Measurements from ENCODE around the gene SGCE. TPM values are rescaled to one million over a fixed set of nuclear protein-coding genes. Genes with fewer than 3 reads are reported as not detected.

SGCE gene
- total RNA-seq, 1 donor from 2014 or later: 33.6 TPM

GRCh38 chr7:94642838-94643653, 12.9 kb downstream of the SGCE start:
- H3K36me3 ChIP-seq (ENCODE audit: control insufficient read depth, insufficient read depth, low read length): no peaks in the 10 kb centered on the region
- no peaks in the 10 kb centered on the region for H3K27me3 ChIP-seq (ENCODE audit: control insufficient read depth, insufficient read depth, low read length)
- H3K4me3 ChIP-seq (ENCODE audit: low read depth, low read length): no peak overlapping the region
- DNase-seq (ENCODE audit: low read depth): no peak
- TF ChIP-seq CTCF (IDR thresholded peaks at IDR 0.05; ENCODE audit: insufficient read depth, low read length, poor library complexity, severe bottlenecking): no peak

- DNase-seq (ENCODE audit: low read depth): no peak
- no peak overlapping the region for H3K4me3 ChIP-seq (ENCODE audit: low read depth, low read length)
- no peaks in the 10 kb centered on the region for H3K27me3 ChIP-seq (ENCODE audit: control insufficient read depth, insufficient read depth, low read length)
- no peaks in the 10 kb centered on the region for H3K36me3 ChIP-seq (ENCODE audit: control insufficient read depth, insufficient read depth, low read length)
- no peak for TF ChIP-seq CTCF (IDR thresholded peaks at IDR 0.05; ENCODE audit: insufficient read depth, low read length, poor library complexity, severe bottlenecking)
Measured at GRCh38 chr7:94639384-94639783, 16.5 kb downstream of the SGCE start.

- no peak for DNase-seq (ENCODE audit: low read depth)
- H3K36me3 ChIP-seq (ENCODE audit: control insufficient read depth, insufficient read depth, low read length): no peaks in the 10 kb centered on the region
- no peak overlapping the region for H3K4me3 ChIP-seq (ENCODE audit: low read depth, low read length)
- H3K27me3 ChIP-seq (ENCODE audit: control insufficient read depth, insufficient read depth, low read length): no peaks in the 10 kb centered on the region
- no peak for TF ChIP-seq CTCF (IDR thresholded peaks at IDR 0.05; ENCODE audit: insufficient read depth, low read length, poor library complexity, severe bottlenecking)
Measured at GRCh38 chr7:94635687-94636086, 20.2 kb downstream of the SGCE start.

- DNase-seq (ENCODE audit: low read depth): no peak
- no peaks in the 10 kb centered on the region for H3K36me3 ChIP-seq (ENCODE audit: control insufficient read depth, insufficient read depth, low read length)
- H3K27me3 ChIP-seq (ENCODE audit: control insufficient read depth, insufficient read depth, low read length): no peaks in the 10 kb centered on the region
- TF ChIP-seq CTCF (IDR thresholded peaks at IDR 0.05; ENCODE audit: insufficient read depth, low read length, poor library complexity, severe bottlenecking): no peak
- H3K4me3 ChIP-seq (ENCODE audit: low read depth, low read length): no peak overlapping the region
Measured at GRCh38 chr7:94634502-94634901, 21.4 kb downstream of the SGCE start.

- no peak for TF ChIP-seq CTCF (IDR thresholded peaks at IDR 0.05; ENCODE audit: insufficient read depth, low read length, poor library complexity, severe bottlenecking)
- Histone ChIP-seq H3K27me3 (ENCODE audit: control insufficient read depth, insufficient read depth, low read length) (no peaks in the 10 kb centered on the region), H3K4me3 (ENCODE audit: low read depth, low read length) (no peak overlapping the region), H3K36me3 (ENCODE audit: control insufficient read depth, insufficient read depth, low read length) (no peaks in the 10 kb centered on the region)
- DNase-seq (ENCODE audit: low read depth): no peak
Measured at GRCh38 chr7:94633687-94634086, 22.2 kb downstream of the SGCE start.

- no peak overlapping the region for H3K4me3 ChIP-seq (ENCODE audit: low read depth, low read length)
- no peaks in the 10 kb centered on the region for H3K36me3 ChIP-seq (ENCODE audit: control insufficient read depth, insufficient read depth, low read length)
- no peak for DNase-seq (ENCODE audit: low read depth)
- no peak for TF ChIP-seq CTCF (IDR thresholded peaks at IDR 0.05; ENCODE audit: insufficient read depth, low read length, poor library complexity, severe bottlenecking)
- H3K27me3 ChIP-seq (ENCODE audit: control insufficient read depth, insufficient read depth, low read length): no peaks in the 10 kb centered on the region
Measured at GRCh38 chr7:94633014-94633341, 23.0 kb downstream of the SGCE start.

Data from kidney epithelial cell (primary cell).